ENCODE measurements around the gene CLCN5. TPM values are rescaled to one million over a fixed set of nuclear protein-coding genes. Genes with fewer than 3 reads are reported as not detected.
"Not testable (repeated sequence)": the region's sequence is repeated elsewhere in the genome, so short reads cannot be mapped to it uniquely, and the experiment has no call there.

CLCN5 gene
- total RNA-seq, 1 experiment from 2014 or later, result 8.1 TPM

DNA sequence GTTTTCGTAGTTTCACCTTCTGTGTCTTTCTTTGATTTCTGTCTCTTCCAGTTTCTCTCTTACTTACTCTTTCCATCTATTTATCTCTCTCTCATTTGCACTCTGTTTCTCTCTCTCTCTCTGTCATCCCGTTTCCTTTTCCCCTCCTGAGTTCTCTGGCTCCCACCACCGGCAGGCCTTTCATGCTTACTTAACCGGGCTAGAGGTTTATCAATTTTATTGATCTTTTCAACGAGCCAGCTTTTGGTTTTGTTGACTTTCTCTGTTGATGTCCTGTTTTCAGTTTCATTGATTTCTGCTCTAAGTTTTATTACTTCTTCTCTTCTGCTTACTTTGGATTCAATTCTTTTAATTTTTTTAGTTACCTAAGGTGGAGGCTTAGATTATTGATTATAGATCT, 103.2 kb downstream of the CLCN5 start:
- not testable (repeated sequence) for H3K9ac ChIP-seq (ENCODE audit: low read length); H3K79me2 ChIP-seq (ENCODE audit: low read length); H3K4me2 ChIP-seq (ENCODE audit: low read depth, low read length, poor library complexity, severe bottlenecking); H3K4me3 ChIP-seq (ENCODE audit: low read length); H3K27ac ChIP-seq (ENCODE audit: low read length); H2AFZ ChIP-seq (ENCODE audit: low read length); H3K9me2 ChIP-seq (replicated peaks; ENCODE audit: insufficient read depth, low read length); H4K20me1 ChIP-seq (ENCODE audit: insufficient read depth, low read depth, low read length); H3K4me1 ChIP-seq (ENCODE audit: low read length); H3K27me3 ChIP-seq (ENCODE audit: low read length); H3K36me3 ChIP-seq (ENCODE audit: insufficient read depth, low read length); DNase-seq; H3K9me3 ChIP-seq (ENCODE audit: low read length)

DNA sequence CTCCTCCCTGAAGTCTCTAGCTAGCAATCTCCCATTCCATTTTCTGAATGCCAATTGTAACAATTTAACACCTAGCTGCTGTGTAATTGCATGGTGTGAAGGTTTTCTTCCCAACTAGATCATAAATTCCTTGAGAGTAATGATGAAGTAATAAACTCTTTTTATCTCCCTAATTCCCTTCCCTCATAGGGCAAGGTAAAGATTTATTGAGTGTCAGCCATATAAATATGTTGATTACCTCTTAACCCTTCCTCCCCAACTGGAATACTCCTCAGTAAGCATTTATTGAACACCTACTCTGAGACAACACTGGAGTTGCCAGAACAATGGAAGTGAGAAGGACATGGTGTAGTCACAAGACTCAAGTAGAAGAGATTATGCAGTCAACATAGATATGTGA, 112.7 kb downstream of the CLCN5 start:
- H3K4me2 ChIP-seq (ENCODE audit: low read depth, low read length, poor library complexity, severe bottlenecking), result no peak overlapping the region
- H3K9me3 ChIP-seq (ENCODE audit: low read length), result peaks cover 5% of the 10 kb centered on the region; the same call in 1 of the 2 replicates
- no peaks in the 10 kb centered on the region for H4K20me1 ChIP-seq (ENCODE audit: insufficient read depth, low read depth, low read length)
- DNase-seq, result no peak
- H3K9ac ChIP-seq (ENCODE audit: low read length), result no peak overlapping the region
- H3K4me1 ChIP-seq (ENCODE audit: low read length), result peaks cover 4% of the 10 kb centered on the region; the same call in 1 of the 2 replicates
- H2AFZ ChIP-seq (ENCODE audit: low read length), result no peak overlapping the region
- no peaks in the 10 kb centered on the region for H3K79me2 ChIP-seq (ENCODE audit: low read length)
- H3K27me3 ChIP-seq (ENCODE audit: low read length), result no peaks in the 10 kb centered on the region
- no peaks in the 10 kb centered on the region for H3K36me3 ChIP-seq (ENCODE audit: insufficient read depth, low read length)
- no peak overlapping the region for H3K4me3 ChIP-seq (ENCODE audit: low read length)
- H3K27ac ChIP-seq (ENCODE audit: low read length), result no peak overlapping the region
- no peaks in the 10 kb centered on the region; the same call in 1 of the 2 replicates for H3K9me2 ChIP-seq (replicated peaks; ENCODE audit: insufficient read depth, low read length)

DNA sequence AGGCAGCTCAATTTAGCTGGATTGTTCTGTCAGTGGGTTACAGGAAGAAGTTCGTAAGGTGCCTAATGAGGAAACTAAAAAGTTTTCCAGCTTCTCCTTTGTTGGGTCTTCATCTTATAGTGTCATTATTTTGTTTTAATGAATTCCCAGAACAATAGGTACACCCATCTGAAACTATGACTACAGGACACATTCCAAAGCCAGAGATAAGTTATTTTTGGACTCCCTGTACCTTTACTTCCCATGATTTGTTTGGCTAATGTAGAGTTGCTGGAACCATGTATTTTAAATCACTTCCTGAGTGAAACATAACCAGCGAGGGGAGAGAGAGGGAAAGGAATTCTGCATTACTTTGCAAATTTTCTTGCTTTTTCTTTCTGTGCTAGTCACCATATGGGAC, 114.0 kb downstream of the CLCN5 start:
- no peaks in the 10 kb centered on the region for H3K9me2 ChIP-seq (replicated peaks; ENCODE audit: insufficient read depth, low read length)
- no peaks in the 10 kb centered on the region for H3K79me2 ChIP-seq (ENCODE audit: low read length)
- H3K9ac ChIP-seq (ENCODE audit: low read length), result no peak overlapping the region
- peaks cover 4% of the 10 kb centered on the region; the same call in 1 of the 2 replicates for H3K4me1 ChIP-seq (ENCODE audit: low read length)
- H4K20me1 ChIP-seq (ENCODE audit: insufficient read depth, low read depth, low read length), result no peaks in the 10 kb centered on the region
- no peaks in the 10 kb centered on the region for H3K9me3 ChIP-seq (ENCODE audit: low read length)
- H3K36me3 ChIP-seq (ENCODE audit: insufficient read depth, low read length), result no peaks in the 10 kb centered on the region
- no peak overlapping the region for H3K4me2 ChIP-seq (ENCODE audit: low read depth, low read length, poor library complexity, severe bottlenecking)
- no peaks in the 10 kb centered on the region for H3K27me3 ChIP-seq (ENCODE audit: low read length)
- H2AFZ ChIP-seq (ENCODE audit: low read length), result no peak overlapping the region
- DNase-seq, result no peak
- no peak overlapping the region for H3K4me3 ChIP-seq (ENCODE audit: low read length)
- no peak overlapping the region for H3K27ac ChIP-seq (ENCODE audit: low read length)

GRCh38 chrX:50045823-50046222, 123.4 kb downstream of the CLCN5 start:
- H3K9ac ChIP-seq (ENCODE audit: low read length), result no peak overlapping the region

GRCh38 chrX:50049228-50049627, 126.8 kb downstream of the CLCN5 start:
- Histone ChIP-seq H3K9me2 (replicated peaks; ENCODE audit: insufficient read depth, low read length) (no peaks in the 10 kb centered on the region), H3K4me2 (ENCODE audit: low read depth, low read length, poor library complexity, severe bottlenecking) (no peak overlapping the region), H3K27ac (ENCODE audit: low read length) (no peak overlapping the region), H3K27me3 (ENCODE audit: low read length) (no peaks in the 10 kb centered on the region), H3K36me3 (ENCODE audit: insufficient read depth, low read length) (no peaks in the 10 kb centered on the region), H3K4me1 (ENCODE audit: low read length) (no peaks in the 10 kb centered on the region), H4K20me1 (ENCODE audit: insufficient read depth, low read depth, low read length) (no peaks in the 10 kb centered on the region), H2AFZ (ENCODE audit: low read length) (no peak overlapping the region), H3K4me3 (ENCODE audit: low read length) (no peak overlapping the region), H3K9ac (ENCODE audit: low read length) (no peak overlapping the region), H3K79me2 (ENCODE audit: low read length) (no peaks in the 10 kb centered on the region), H3K9me3 (ENCODE audit: low read length) (no peaks in the 10 kb centered on the region)
- DNase-seq, result no peak

More at GRCh38 chrX:50045823-50046222, 123.4 kb downstream of the CLCN5 start:
- no peaks in the 10 kb centered on the region for H3K27me3 ChIP-seq (ENCODE audit: low read length)
- H3K4me1 ChIP-seq (ENCODE audit: low read length), result no peaks in the 10 kb centered on the region
- no peaks in the 10 kb centered on the region for H3K36me3 ChIP-seq (ENCODE audit: insufficient read depth, low read length)
- no peaks in the 10 kb centered on the region for H3K79me2 ChIP-seq (ENCODE audit: low read length)
- DNase-seq, result no peak
- no peaks in the 10 kb centered on the region for H3K9me2 ChIP-seq (replicated peaks; ENCODE audit: insufficient read depth, low read length)
- no peak overlapping the region for H3K27ac ChIP-seq (ENCODE audit: low read length)
- H2AFZ ChIP-seq (ENCODE audit: low read length), result no peak overlapping the region
- H4K20me1 ChIP-seq (ENCODE audit: insufficient read depth, low read depth, low read length), result no peaks in the 10 kb centered on the region
- no peaks in the 10 kb centered on the region for H3K9me3 ChIP-seq (ENCODE audit: low read length)
- H3K4me2 ChIP-seq (ENCODE audit: low read depth, low read length, poor library complexity, severe bottlenecking), result no peak overlapping the region
- H3K4me3 ChIP-seq (ENCODE audit: low read length), result no peak overlapping the region

GRCh38 chrX:50054147-50054546, 131.8 kb downstream of the CLCN5 start:
- no peaks in the 10 kb centered on the region for H3K4me1 ChIP-seq (ENCODE audit: low read length)
- no peaks in the 10 kb centered on the region for H3K27me3 ChIP-seq (ENCODE audit: low read length)
- H3K4me2 ChIP-seq (ENCODE audit: low read depth, low read length, poor library complexity, severe bottlenecking), result no peak overlapping the region

GRCh38 chrX:50066318-50066937, 144.0 kb downstream of the CLCN5 start:
- Histone ChIP-seq H3K27ac (ENCODE audit: low read length) (no peak overlapping the region), H3K4me2 (ENCODE audit: low read depth, low read length, poor library complexity, severe bottlenecking) (no peak overlapping the region), H3K9ac (ENCODE audit: low read length) (no peak overlapping the region), H3K79me2 (ENCODE audit: low read length) (no peaks in the 10 kb centered on the region), H3K9me2 (replicated peaks; ENCODE audit: insufficient read depth, low read length) (no peaks in the 10 kb centered on the region), H4K20me1 (ENCODE audit: insufficient read depth, low read depth, low read length) (no peaks in the 10 kb centered on the region), H3K36me3 (ENCODE audit: insufficient read depth, low read length) (no peaks in the 10 kb centered on the region), H3K27me3 (ENCODE audit: low read length) (no peaks in the 10 kb centered on the region), H3K9me3 (ENCODE audit: low read length) (no peaks in the 10 kb centered on the region), H3K4me3 (ENCODE audit: low read length) (no peak overlapping the region), H2AFZ (ENCODE audit: low read length) (no peak overlapping the region), H3K4me1 (ENCODE audit: low read length) (no peaks in the 10 kb centered on the region)
- DNase-seq, result no peak

More at GRCh38 chrX:50054147-50054546, 131.8 kb downstream of the CLCN5 start:
- Histone ChIP-seq H3K27ac (ENCODE audit: low read length) (no peak overlapping the region), H3K36me3 (ENCODE audit: insufficient read depth, low read length) (no peaks in the 10 kb centered on the region), H4K20me1 (ENCODE audit: insufficient read depth, low read depth, low read length) (no peaks in the 10 kb centered on the region), H3K9me3 (ENCODE audit: low read length) (peaks cover 4% of the 10 kb centered on the region; the same call in 1 of the 2 replicates), H3K4me3 (ENCODE audit: low read length) (no peak overlapping the region), H3K9me2 (replicated peaks; ENCODE audit: insufficient read depth, low read length) (no peaks in the 10 kb centered on the region), H3K9ac (ENCODE audit: low read length) (no peak overlapping the region), H3K79me2 (ENCODE audit: low read length) (no peaks in the 10 kb centered on the region), H2AFZ (ENCODE audit: low read length) (no peak overlapping the region)
- DNase-seq, result no peak

DNA sequence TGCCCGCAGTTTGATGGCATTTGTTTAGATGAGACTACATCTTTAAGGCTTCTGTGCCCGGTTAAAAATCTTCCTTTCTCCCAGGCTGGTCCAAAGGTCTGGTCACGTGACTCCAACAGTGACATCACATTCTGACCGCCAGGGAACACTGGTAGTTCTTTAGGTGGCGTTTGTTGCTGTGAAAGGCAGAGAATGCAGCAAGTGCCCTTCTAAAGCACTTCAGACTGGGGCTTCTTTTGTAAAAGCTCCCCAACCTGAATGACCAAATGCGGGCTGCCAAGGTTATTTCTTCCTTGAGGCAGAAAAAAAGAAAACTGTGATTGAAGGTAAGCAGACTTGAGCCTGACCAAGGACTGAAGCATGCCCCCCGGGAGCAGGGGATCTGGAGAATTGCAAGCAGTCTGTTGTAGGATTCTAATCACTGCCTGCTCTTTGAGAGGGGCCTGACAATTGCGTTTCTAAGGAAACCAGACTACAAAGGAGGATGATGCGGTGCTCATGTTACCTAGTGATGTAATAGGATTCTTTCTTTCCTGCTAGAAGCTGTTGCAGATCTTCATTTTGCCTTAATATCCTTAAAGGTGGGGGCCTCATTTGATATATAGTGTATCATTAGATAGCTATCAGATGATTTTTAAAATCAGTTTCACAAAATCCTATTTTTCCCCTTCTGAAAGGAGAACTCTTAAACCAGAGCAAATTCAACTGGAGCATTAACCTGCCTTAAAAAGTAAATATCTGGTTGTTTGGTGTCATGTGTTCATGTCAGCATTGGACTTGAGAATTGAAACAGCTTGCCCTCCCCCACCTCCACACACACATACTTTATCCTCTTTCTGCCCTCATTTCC, 145.3 kb downstream of the CLCN5 start:
- H3K36me3 ChIP-seq (ENCODE audit: insufficient read depth, low read length), result no peaks in the 10 kb centered on the region
- H4K20me1 ChIP-seq (ENCODE audit: insufficient read depth, low read depth, low read length), result no peaks in the 10 kb centered on the region
- no peaks in the 10 kb centered on the region for H3K9me2 ChIP-seq (replicated peaks; ENCODE audit: insufficient read depth, low read length)
- H3K27ac ChIP-seq (ENCODE audit: low read length), result no peak overlapping the region
- H3K9me3 ChIP-seq (ENCODE audit: low read length), result no peaks in the 10 kb centered on the region
- no peak overlapping the region for H3K4me2 ChIP-seq (ENCODE audit: low read depth, low read length, poor library complexity, severe bottlenecking)
- no peak overlapping the region for H2AFZ ChIP-seq (ENCODE audit: low read length)
- H3K4me3 ChIP-seq (ENCODE audit: low read length), result no peak overlapping the region
- no peaks in the 10 kb centered on the region for H3K79me2 ChIP-seq (ENCODE audit: low read length)
- DNase-seq, result no peak
- no peaks in the 10 kb centered on the region for H3K27me3 ChIP-seq (ENCODE audit: low read length)
- no peaks in the 10 kb centered on the region for H3K4me1 ChIP-seq (ENCODE audit: low read length)
- H3K9ac ChIP-seq (ENCODE audit: low read length), result no peak overlapping the region
